ENCODE measurements around the gene JAG1. TPM values are rescaled to one million over a fixed set of nuclear protein-coding genes. Genes with fewer than 3 reads are reported as not detected.

Gene JAG1
- total and polyA plus RNA-seq, 2 of the 4 experiments (the other 2 are of a cell fraction), result 10.2 to 22.6 TPM

GRCh38 chr20:10721137-10721896 lies 47.5 kb upstream of the JAG1 start (continued):
- TF ChIP-seq, protein P1, sequence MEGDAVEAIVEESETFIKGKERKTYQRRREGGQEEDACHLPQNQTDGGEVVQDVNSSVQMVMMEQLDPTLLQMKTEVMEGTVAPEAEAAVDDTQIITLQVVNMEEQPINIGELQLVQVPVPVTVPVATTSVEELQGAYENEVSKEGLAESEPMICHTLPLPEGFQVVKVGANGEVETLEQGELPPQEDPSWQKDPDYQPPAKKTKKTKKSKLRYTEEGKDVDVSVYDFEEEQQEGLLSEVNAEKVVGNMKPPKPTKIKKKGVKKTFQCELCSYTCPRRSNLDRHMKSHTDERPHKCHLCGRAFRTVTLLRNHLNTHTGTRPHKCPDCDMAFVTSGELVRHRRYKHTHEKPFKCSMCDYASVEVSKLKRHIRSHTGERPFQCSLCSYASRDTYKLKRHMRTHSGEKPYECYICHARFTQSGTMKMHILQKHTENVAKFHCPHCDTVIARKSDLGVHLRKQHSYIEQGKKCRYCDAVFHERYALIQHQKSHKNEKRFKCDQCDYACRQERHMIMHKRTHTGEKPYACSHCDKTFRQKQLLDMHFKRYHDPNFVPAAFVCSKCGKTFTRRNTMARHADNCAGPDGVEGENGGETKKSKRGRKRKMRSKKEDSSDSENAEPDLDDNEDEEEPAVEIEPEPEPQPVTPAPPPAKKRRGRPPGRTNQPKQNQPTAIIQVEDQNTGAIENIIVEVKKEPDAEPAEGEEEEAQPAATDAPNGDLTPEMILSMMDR (conservative IDR thresholded peaks at IDR 0.05; ENCODE audit: low read depth, low read length), result no peak
- TF ChIP-seq POLR2A (IDR thresholded peaks at IDR 0.05; ENCODE audit: low read depth, low read length) (no peak), NFE2L2 (IDR thresholded peaks at IDR 0.05; ENCODE audit: low read depth, low read length) (no peak), RFX5 (IDR thresholded peaks at IDR 0.05; ENCODE audit: low read depth, low read length) (no peak), CEBPB (IDR thresholded peaks at IDR 0.05; ENCODE audit: low read depth, low read length) (peak; percentile 32; the same call in 1 of the 2 replicates), MXI1 (IDR thresholded peaks at IDR 0.05; ENCODE audit: borderline replicate concordance, low read depth, low read length) (no peak)

All from IMR-90 (cell line).